Endothelial cell of umbilical vein (primary cell): Measurements from ENCODE around the gene SPOP. TPM values are rescaled to one million over a fixed set of nuclear protein-coding genes. Genes with fewer than 3 reads are reported as not detected.
A peak's percentile ranks its signal among the peaks of the same experiment; 100 is the strongest.

Experiments used
- BruUV-seq: library from RNA; stranded (reverse); fragments of 400-500 nt; replicated peaks from 2 replicates; lab custom pipeline; 2021; lab: Mats Ljungman, UMichigan
- CTCF ChIA-PET: fragments of 300-600, 350-600 bp; sonication (Branson Sonifier 250); formaldehyde crosslinking; loops from one replicate; lab custom pipeline; 2021; ENCODE audit warnings: antibody characterized with exemption, inconsistent platforms; lab: Charles Lee
- POLR2A ChIA-PET: fragments of 300-600, 350-600 bp; sonication (Branson Sonifier 250); formaldehyde crosslinking; loops from one replicate; lab custom pipeline; 2021; ENCODE audit warnings: antibody characterized with exemption, inconsistent platforms; lab: Charles Lee
- DNase-seq: peaks from one replicate; pipeline ENCODE4 v3.0.0-alpha.2; 2011; ENCODE audit warnings: low read depth, low spot score
- FAIRE-seq: peaks from 2 replicates; lab custom pipeline; 2011; peaks lifted over from hg19 to GRCh38; lab: Jason Lieb, UNC
- H2AFZ ChIP-seq: 2 replicates; pipeline ENCODE4 v1.6.0; 2012; ENCODE audit warnings: low read depth, low read length, control low read depth, inconsistent platforms
- H3K27ac ChIP-seq: 2 replicates; pipeline ENCODE4 v1.5.1; 2011; ENCODE audit warnings: low read depth, mild to moderate bottlenecking, control low read depth, low read length, moderate library complexity; ENCODE audit not compliant: insufficient read depth
- H3K27me3 ChIP-seq, 2 experiments: 2 replicates each; pipeline versions ENCODE4 v1.6.0 to v1.6.1; 2011; ENCODE audit warnings: low read length in 2 of 2, mixed read lengths in 1 of 2; ENCODE audit not compliant: control insufficient read depth in 2 of 2, insufficient read depth in 2 of 2
- H3K36me3 ChIP-seq, 2 experiments: 2 replicates in 1 of 2; 3 replicates in 1 of 2; pipeline ENCODE4 v1.5.1; 2011; ENCODE audit warnings: low read length in 2 of 2, mild to moderate bottlenecking in 1 of 2, moderate library complexity in 1 of 2; ENCODE audit not compliant: control insufficient read depth in 2 of 2, insufficient read depth in 2 of 2; ENCODE audit errors: extremely low read depth in 1 of 2
- H3K4me1 ChIP-seq: 3 replicates; pipeline ENCODE4 v1.5.1; 2011; ENCODE audit warnings: mild to moderate bottlenecking, low read length; ENCODE audit not compliant: control insufficient read depth, insufficient read depth; ENCODE audit errors: extremely low read depth
- H3K4me2 ChIP-seq: 2 replicates; pipeline ENCODE4 v1.6.1; 2011; ENCODE audit warnings: low read length, control low read depth, mixed read lengths; ENCODE audit not compliant: insufficient read depth
- H3K4me3 ChIP-seq, 3 experiments: fragments of 200-600 bp in 1 of 3; sonication (generic), shearing (Covaris generic) in 1 of 3; replicated peaks in 1 of 3; 2 replicates each; pipeline ENCODE4 v1.5.1; 2011 to 2016; ENCODE audit warnings: control low read depth in 3 of 3, low read length in 3 of 3, mild to moderate bottlenecking in 2 of 3, inconsistent platforms in 1 of 3, low read depth in 1 of 3, moderate library complexity in 1 of 3; ENCODE audit not compliant: insufficient read depth in 1 of 3
- H3K79me2 ChIP-seq: 2 replicates; pipeline ENCODE4 v1.6.0; 2012; ENCODE audit warnings: low read length, inconsistent platforms; ENCODE audit not compliant: control insufficient read depth, insufficient read depth
- H3K9ac ChIP-seq: replicated peaks from 2 replicates; pipeline ENCODE3; 2011; ENCODE audit warnings: low read length, control low read depth; ENCODE audit not compliant: insufficient read depth; ENCODE audit errors: extremely low read depth
- H3K9me1 ChIP-seq: replicated peaks from 3 replicates; pipeline ENCODE4 v1.6.0; 2011; ENCODE audit warnings: mild to moderate bottlenecking, low read length; ENCODE audit not compliant: control insufficient read depth, insufficient read depth; ENCODE audit errors: extremely low read depth
- H3K9me3 ChIP-seq: replicated peaks from 2 replicates; pipeline ENCODE4 v1.5.1; 2012; ENCODE audit warnings: low read length, inconsistent platforms; ENCODE audit not compliant: control insufficient read depth, insufficient read depth
- H4K20me1 ChIP-seq: replicated peaks from 2 replicates; pipeline ENCODE3; 2011; ENCODE audit warnings: mild to moderate bottlenecking, low read length; ENCODE audit not compliant: control insufficient read depth, insufficient read depth; ENCODE audit errors: extremely low read depth
- CTCF ChIP-seq, 2 donors: IDR thresholded peaks; 1 replicate in 1 of 2; 2 replicates in 1 of 2; pipeline ENCODE4 v1.5.1; 2011; ENCODE audit warnings: low read length in 2 of 2, mild to moderate bottlenecking in 2 of 2, moderate library complexity in 2 of 2, control low read depth in 1 of 2, inconsistent platforms in 1 of 2, low read depth in 1 of 2; ENCODE audit not compliant: insufficient read depth in 1 of 2; ENCODE audit errors: extremely low read depth in 1 of 2
- EZH2 ChIP-seq: IDR thresholded peaks from 2 replicates; pipeline ENCODE4 v1.6.1; 2012; ENCODE audit warnings: borderline replicate concordance, low read depth, mild to moderate bottlenecking, moderate library complexity, low read length, inconsistent platforms; ENCODE audit not compliant: severe bottlenecking
- FOS ChIP-seq: IDR thresholded peaks from 2 replicates; pipeline ENCODE4 v1.6.1; 2011; ENCODE audit warnings: mild to moderate bottlenecking, low read length, moderate library complexity, borderline replicate concordance; ENCODE audit not compliant: insufficient read depth
- GATA2 ChIP-seq: IDR thresholded peaks from 2 replicates; pipeline ENCODE4 v1.7.0; 2011; ENCODE audit warnings: low read depth, mild to moderate bottlenecking, moderate library complexity, mixed read lengths, low read length; ENCODE audit not compliant: insufficient read length, insufficient read depth
- JUN ChIP-seq: IDR thresholded peaks from 2 replicates; pipeline ENCODE4 v1.6.1; 2011; ENCODE audit warnings: borderline replicate concordance, low read depth; ENCODE audit not compliant: insufficient read length, insufficient read depth
- MAX ChIP-seq: IDR thresholded peaks from 2 replicates; pipeline ENCODE4 v1.6.1; 2011; ENCODE audit not compliant: insufficient read depth, insufficient read length
- MYC ChIP-seq: IDR thresholded peaks from one replicate; pipeline ENCODE4 v1.6.1; 2011; ENCODE audit warnings: mild to moderate bottlenecking, low read depth, low read length
- POLR2A ChIP-seq: IDR thresholded peaks from 2 replicates; pipeline ENCODE4 v1.6.1; 2012; ENCODE audit warnings: low read depth, mild to moderate bottlenecking, control low read depth, low read length
- POLR2AphosphoS5 ChIP-seq: IDR thresholded peaks from 2 replicates; pipeline ENCODE4 v1.6.1; 2012; ENCODE audit warnings: low read depth, mild to moderate bottlenecking, control low read depth, low read length, moderate library complexity; ENCODE audit not compliant: insufficient read depth
- dilution Hi-C: fragments of 300-500 bp; cut with MboI; formaldehyde crosslinking; loops from one replicate; pipeline ENCODE4 v1.15.0; 2019; ENCODE audit warnings: low sequenced_read_pairs; ENCODE audit not compliant: extremely low pct_ligation_motif_present
- intact Hi-C: fragments of 100-400 bp; cut with micrococcal nuclease; formaldehyde crosslinking; loops from one replicate; pipeline ENCODE4 v1.10.0; 2022
- polyA plus RNA-seq, 4 experiments: library from polyadenylated mRNA; depleted of rRNA in 3 of 4; stranded (reverse) in 3 of 4; unstranded in 1 of 4; fragments of >200 nt; gene quantifications; 2 replicates each; pipeline versions ENCODE4 v1.2.1 to v1.2.3, GENCODE V29; 2011 to 2012; ENCODE audit warnings: missing spikeins in 1 of 4
- total RNA-seq: library from RNA; stranded (reverse); gene quantifications from 2 replicates; pipeline ENCODE4 v1.2.3, GENCODE V29; 2021

Gene SPOP
- total and polyA plus RNA-seq, 2 donors (not counting 3 experiments of a cell fraction or from before 2014, with no cell fraction given): 46.9 to 61.0 TPM

- Histone ChIP-seq H3K4me3 (no peak overlapping the region), H3K4me1 (peaks cover 44% of the 10 kb centered on the region), H3K27me3 (no peaks in the 10 kb centered on the region), H3K9ac (no peak overlapping the region), H3K27ac (no peak overlapping the region), H3K4me2 (no peak overlapping the region), H3K79me2 (no peaks in the 10 kb centered on the region), H4K20me1 (no peaks in the 10 kb centered on the region), H2AFZ (peak overlapping the region; percentile 7), H3K9me3 (no peaks in the 10 kb centered on the region), H3K36me3 (no peaks in the 10 kb centered on the region), H3K9me1 (no peaks in the 10 kb centered on the region)
- TSS peak; percentile 33 for BruUV-seq
- POLR2A ChIA-PET: interaction anchor here (0.6 to 1.0 kb wide), 2 partner anchors 14 kb away, joined by 3 to 10 read pairs; partner anchors contain the start of gene SPOP
- intact Hi-C loops (no loop called here), dilution Hi-C loops (no loop called here)
- FAIRE-seq: peak; percentile 62
- DNase-seq: peak; percentile 71
- CTCF ChIA-PET: interaction anchor here (0.7 to 24.3 kb wide), 17 partner anchors 9 to 305 kb away, joined by 3 to 786 read pairs (median 4); partner anchors contain the start of genes NXPH3 and SPOP
- TF ChIP-seq FOS: peak; percentile 15
- no peak for TF ChIP-seq POLR2AphosphoS5
Observed at GRCh38 chr17:49691086-49691676, 13.3 kb upstream of the SPOP start.

- TF ChIP-seq POLR2AphosphoS5 (no peak), FOS (no peak), CTCF (IDR thresholded peaks at IDR 0.05; ENCODE audit: extremely low read depth in 1 of 2, insufficient read depth in 1 of 2, low read depth in 1 of 2, low read length in 2 of 2) (no peak), MYC (no peak), GATA2 (no peak), POLR2A (no peak), JUN (no peak), EZH2 (no peak), MAX (no peak)
- ChIA-PET CTCF (interaction anchor here (0.7 to 24.3 kb wide), 8 partner anchors 10 to 134 kb away, joined by 3 to 786 read pairs (median 6); partner anchors contain the start of genes NXPH3 and SPOP), POLR2A (no interaction called here)
- dilution Hi-C loops (no loop called here), intact Hi-C loops (no loop called here)
- Histone ChIP-seq H4K20me1 (no peaks in the 10 kb centered on the region), H3K27me3 (no peaks in the 10 kb centered on the region), H2AFZ (no peak overlapping the region), H3K4me2 (no peak overlapping the region), H3K4me3 (no peak overlapping the region), H3K9ac (no peak overlapping the region), H3K79me2 (no peaks in the 10 kb centered on the region), H3K27ac (no peak overlapping the region), H3K36me3 (no peaks in the 10 kb centered on the region), H3K9me1 (no peaks in the 10 kb centered on the region), H3K9me3 (no peaks in the 10 kb centered on the region), H3K4me1 (peaks cover 44% of the 10 kb centered on the region)
- FAIRE-seq (no peak), DNase-seq (no peak)
- no TSS peak for BruUV-seq
Observed at GRCh38 chr17:49690256-49690655, 12.4 kb upstream of the SPOP start.
